Psoas muscle (tissue), 8 donors: ENCODE measurements around the gene AK2. TPM values are rescaled to one million over a fixed set of nuclear protein-coding genes. Genes with fewer than 3 reads are reported as not detected.
"Not testable (repeated sequence)": the region's sequence is repeated elsewhere in the genome, so short reads cannot be mapped to it uniquely, and the experiment has no call there.

Source experiments
- ATAC-seq, 4 donors: fragments of 200-7000 bp; cut with Tn5 transposase; one replicate each; pipeline ENCODE4 v1.9.1; 2020; ENCODE audit warnings: moderate library complexity in 3 of 4, mild to moderate bottlenecking in 2 of 4
- DNase-seq, 2 donors: peaks; one replicate each; pipeline ENCODE4 v3.0.0-alpha.2; 2020
- H3K27ac ChIP-seq: fragments of 200-600 bp; one replicate; pipeline ENCODE4 v1.8.0; 2022
- H3K27me3 ChIP-seq, 3 donors: fragments of 200-600 bp in 1 of 3; one replicate each; pipeline versions ENCODE4 v1.6.1 to v1.8.0; 2013 to 2022; ENCODE audit warnings: low read length in 2 of 3, mild to moderate bottlenecking in 2 of 3, moderate library complexity in 1 of 3; ENCODE audit not compliant: insufficient read depth in 3 of 3
- H3K36me3 ChIP-seq, 2 donors: fragments of 200-600 bp in 1 of 2; one replicate each; pipeline versions ENCODE4 v1.6.1 to v1.8.0; 2013 to 2022; ENCODE audit warnings: low read depth in 1 of 2, mild to moderate bottlenecking in 1 of 2, moderate library complexity in 1 of 2; ENCODE audit not compliant: insufficient read depth in 1 of 2
- H3K4me1 ChIP-seq: fragments of 200-600 bp; one replicate; pipeline ENCODE4 v1.8.0; 2022
- H3K4me3 ChIP-seq: fragments of 200-600 bp; one replicate; pipeline ENCODE4 v1.8.0; 2022; ENCODE audit warnings: mild to moderate bottlenecking
- H3K9me3 ChIP-seq: fragments of 200-600 bp; one replicate; pipeline ENCODE4 v1.8.0; 2022
- WGBS, 3 donors: extraction: QIAGEN DNeasy Blood & Tissue Kit; methylation state at CpG; one replicate each; pipeline versions ENCODE4 v1.1.6 to v1.1.7; 2013; 5-methylcytosine and 5-hydroxymethylcytosine counted together
- intact Hi-C, 2 donors: fragments of 100-400 bp; cut with DNase I; formaldehyde crosslinking; loops; one replicate each; pipeline versions ENCODE4 v1.11.0 to v1.14.2; 2022
- polyA plus RNA-seq, 3 donors: library from polyadenylated mRNA; stranded (reverse); fragments of 200-250 nt; gene quantifications; one replicate each; pipeline ENCODE4 v1.2.3, GENCODE V29; 2013
- total RNA-seq, 4 donors: library from RNA; stranded (reverse); fragmentation: NEBNext Ultra II Directional in 2 of 4; extraction: Animal tissue kit (Norgen Biotek cat#: 25700) in 2 of 4; gene quantifications; one replicate each; pipeline versions ENCODE4 v1.2.1 to v1.2.4, GENCODE V29; 2021 to 2023
- TF ChIP-seq, protein P1 (sequence below): fragments of 200-600 bp; IDR thresholded peaks from one replicate; pipeline ENCODE4 v1.8.0; 2022; ENCODE audit warnings: antibody characterized with exemption
- donor health status: healthy with polysubstance abuse.
- donor health status: DM: no; HTN: no; CAD: no; lungs with moderate emphysema.
- donor health status: Bipolar disorder and iron deficiency.
- donor health status: healthy.
- donor health status: DM: yes; HTN: yes; CAD: no.
- donor health status: DM: no; HTN: no; CAD: no.
- donor health status: DM: no; HTN: no; CAD: no.
- donor health status: DM: yes; HTN: yes; CAD: no.

The AK2 gene
- total and polyA plus RNA-seq, 7 donors, result 108 to 270 (median 152) TPM

DNA sequence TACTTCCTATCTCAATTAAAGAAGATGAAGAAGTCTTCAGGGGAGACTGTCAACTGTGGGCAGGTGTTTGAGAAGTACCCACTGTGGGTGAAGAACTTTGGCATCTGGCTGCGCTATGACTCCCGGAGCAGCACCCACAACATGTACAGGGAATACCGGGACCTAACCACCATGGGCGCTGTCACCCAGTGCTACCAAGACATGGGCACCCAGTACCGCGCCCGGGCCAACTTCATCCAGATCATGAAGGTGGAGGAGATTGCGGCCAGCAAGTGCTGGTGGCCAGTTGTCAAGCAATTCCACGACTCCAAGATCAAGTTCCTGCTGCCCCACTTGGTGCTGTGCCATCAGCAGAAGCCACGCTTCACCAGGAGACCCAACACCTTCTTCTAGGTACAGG is 56.6 kb downstream of the AK2 start:
- H3K4me3 ChIP-seq, result no peak overlapping the region
- DNase-seq, result no peak
- no peaks in the 10 kb centered on the region for H3K4me1 ChIP-seq
- H3K9me3 ChIP-seq, result no peaks in the 10 kb centered on the region
- 79 to 93% (median 86%) methylated on average over 10 of the region's 10 CpGs for WGBS, 3 donors
- no peak overlapping the region for H3K27ac ChIP-seq
- no peaks in the 10 kb centered on the region for H3K27me3 ChIP-seq
- intact Hi-C loops, result no loop called here
- TF ChIP-seq, protein P1, sequence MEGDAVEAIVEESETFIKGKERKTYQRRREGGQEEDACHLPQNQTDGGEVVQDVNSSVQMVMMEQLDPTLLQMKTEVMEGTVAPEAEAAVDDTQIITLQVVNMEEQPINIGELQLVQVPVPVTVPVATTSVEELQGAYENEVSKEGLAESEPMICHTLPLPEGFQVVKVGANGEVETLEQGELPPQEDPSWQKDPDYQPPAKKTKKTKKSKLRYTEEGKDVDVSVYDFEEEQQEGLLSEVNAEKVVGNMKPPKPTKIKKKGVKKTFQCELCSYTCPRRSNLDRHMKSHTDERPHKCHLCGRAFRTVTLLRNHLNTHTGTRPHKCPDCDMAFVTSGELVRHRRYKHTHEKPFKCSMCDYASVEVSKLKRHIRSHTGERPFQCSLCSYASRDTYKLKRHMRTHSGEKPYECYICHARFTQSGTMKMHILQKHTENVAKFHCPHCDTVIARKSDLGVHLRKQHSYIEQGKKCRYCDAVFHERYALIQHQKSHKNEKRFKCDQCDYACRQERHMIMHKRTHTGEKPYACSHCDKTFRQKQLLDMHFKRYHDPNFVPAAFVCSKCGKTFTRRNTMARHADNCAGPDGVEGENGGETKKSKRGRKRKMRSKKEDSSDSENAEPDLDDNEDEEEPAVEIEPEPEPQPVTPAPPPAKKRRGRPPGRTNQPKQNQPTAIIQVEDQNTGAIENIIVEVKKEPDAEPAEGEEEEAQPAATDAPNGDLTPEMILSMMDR, result no peak
- no peaks in the 10 kb centered on the region for H3K36me3 ChIP-seq
- no peak for ATAC-seq

- ATAC-seq (no peak), DNase-seq (no peak)
- TF ChIP-seq, protein P1, result no peak
- H3K4me3 ChIP-seq, result no peak overlapping the region
- no peaks in the 10 kb centered on the region for H3K4me1 ChIP-seq
- 87 to 96% (median 88%) methylated on average over 4 of the region's 4 CpGs for WGBS, 3 donors
- H3K27me3 ChIP-seq, result no peaks in the 10 kb centered on the region
- intact Hi-C loops, result no loop called here
- no peaks in the 10 kb centered on the region for H3K9me3 ChIP-seq
- no peak overlapping the region for H3K27ac ChIP-seq
- no peaks in the 10 kb centered on the region for H3K36me3 ChIP-seq
Observed at GRCh38 chr1:32978854-32979253, 57.8 kb downstream of the AK2 start.

GRCh38 chr1:32977546-32978087 is 59.1 kb downstream of the AK2 start:
- H3K9me3 ChIP-seq, result no peaks in the 10 kb centered on the region
- no peaks in the 10 kb centered on the region for H3K27me3 ChIP-seq
- ATAC-seq, result no peak
- TF ChIP-seq, protein P1, result no peak
- no peak overlapping the region for H3K4me3 ChIP-seq
- H3K4me1 ChIP-seq, result no peaks in the 10 kb centered on the region
- H3K27ac ChIP-seq, result no peak overlapping the region
- 53 to 58% (median 53%) methylated on average over 4 of the region's 4 CpGs for WGBS, 3 donors
- H3K36me3 ChIP-seq, result no peaks in the 10 kb centered on the region
- no peak for DNase-seq
- intact Hi-C loops, result no loop called here

GRCh38 chr1:32975055-32975454 is 61.6 kb downstream of the AK2 start:
- H3K36me3 ChIP-seq, H3K27ac ChIP-seq, DNase-seq, ATAC-seq, H3K9me3 ChIP-seq, intact Hi-C loops, H3K4me3 ChIP-seq, H3K4me1 ChIP-seq: not testable (repeated sequence)
- 87 to 96% (median 95%) methylated on average over 19 to 22 of the region's 30 CpGs for WGBS, 3 donors
- H3K27me3 ChIP-seq, result peaks cover 0 to 18% (median 2%) of the 10 kb centered on the region in 3 donors

GRCh38 chr1:32973458-32973857 is 63.2 kb downstream of the AK2 start:
- H3K4me1 ChIP-seq, intact Hi-C loops, H3K27ac ChIP-seq, H3K36me3 ChIP-seq, H3K9me3 ChIP-seq, ATAC-seq, DNase-seq: not testable (repeated sequence)
- Histone ChIP-seq H3K4me3 (peak overlapping the region; percentile 66), H3K27me3 (peaks cover 0 to 18% (median 2%) of the 10 kb centered on the region in 3 donors)
- 14 to 50% (median 33%) methylated on average over 3 to 4 of the region's 6 CpGs for WGBS, 3 donors
